HT1080 (cell line): ENCODE data around the gene OTOA. TPM values are rescaled to one million over a fixed set of nuclear protein-coding genes. Genes with fewer than 3 reads are reported as not detected.
"Not testable (repeated sequence)": the region's sequence is repeated elsewhere in the genome, so short reads cannot be mapped to it uniquely, and the experiment has no call there.

Experiments
- DNase-seq: peaks from one replicate; pipeline ENCODE4 v3.0.0-alpha.2; 2015; ENCODE audit warnings: low read depth
- total RNA-seq: library from RNA; depleted of rRNA; stranded (reverse); fragments of >200 nt; shearing (Covaris generic); gene quantifications from 2 replicates; pipeline ENCODE4 v1.2.3, GENCODE V29; 2014

OTOA gene
- total RNA-seq, 1 experiment from 2014 or later = 0.11 TPM

- DNase-seq = no peak
Measured at GRCh38 chr16:21719283-21719682, 55.5 kb downstream of the OTOA start.

GRCh38 chr16:21720533-21720932 is 56.8 kb downstream of the OTOA start:
- no peak for DNase-seq

- no peak for DNase-seq
Measured at GRCh38 chr16:21722771-21723455, 59.1 kb downstream of the OTOA start.

- DNase-seq = no peak
Measured at GRCh38 chr16:21723532-21723931, 59.8 kb downstream of the OTOA start.

GRCh38 chr16:21727344-21727743 is 63.6 kb downstream of the OTOA start:
- no peak for DNase-seq

GRCh38 chr16:21731233-21731632 is 67.5 kb downstream of the OTOA start:
- not testable (repeated sequence) for DNase-seq

- not testable (repeated sequence) for DNase-seq
Measured at GRCh38 chr16:21740637-21741036, 76.9 kb downstream of the OTOA start.

- DNase-seq = not testable (repeated sequence)
Measured at GRCh38 chr16:21756192-21757079, 92.7 kb downstream of the OTOA start.

GRCh38 chr16:21757080-21757671 is 93.4 kb downstream of the OTOA start:
- not testable (repeated sequence) for DNase-seq

- not testable (repeated sequence) for DNase-seq
Measured at GRCh38 chr16:21768280-21768679, 104.5 kb downstream of the OTOA start.

- not testable (repeated sequence) for DNase-seq
Measured at GRCh38 chr16:21768810-21769209, 105.0 kb downstream of the OTOA start.

- peak; percentile 98 for DNase-seq
Measured at GRCh38 chr16:21769284-21769683, 105.5 kb downstream of the OTOA start.

GRCh38 chr16:21770584-21770983 is 106.8 kb downstream of the OTOA start:
- DNase-seq = not testable (repeated sequence)

GRCh38 chr16:21772547-21773206 is 108.9 kb downstream of the OTOA start:
- not testable (repeated sequence) for DNase-seq

- DNase-seq = not testable (repeated sequence)
Measured at GRCh38 chr16:21773207-21773553, 109.4 kb downstream of the OTOA start.

- DNase-seq = not testable (repeated sequence)
Measured at GRCh38 chr16:21780525-21780924, 116.8 kb downstream of the OTOA start.

GRCh38 chr16:21790506-21790905 is 126.7 kb downstream of the OTOA start:
- not testable (repeated sequence) for DNase-seq

- not testable (repeated sequence) for DNase-seq
Measured at GRCh38 chr16:21793310-21793709, 129.5 kb downstream of the OTOA start.

GRCh38 chr16:21798601-21799000 is 134.8 kb downstream of the OTOA start:
- not testable (repeated sequence) for DNase-seq

GRCh38 chr16:21801538-21802374 is 138.0 kb downstream of the OTOA start:
- DNase-seq = peak; percentile 37

- not testable (repeated sequence) for DNase-seq
Measured at GRCh38 chr16:21802375-21802663, 138.6 kb downstream of the OTOA start.
